CD14-positive monocyte (primary cell): ENCODE data around the gene ROR1. TPM values are rescaled to one million over a fixed set of nuclear protein-coding genes. Genes with fewer than 3 reads are reported as not detected.

ENCODE experiments used
- DNase-seq, 3 donors: peaks; one replicate each; pipeline ENCODE4 v3.0.0-alpha.2; 2011 to 2022
- H2AFZ ChIP-seq: 2 replicates; pipeline ENCODE4 v1.6.0; 2012; ENCODE audit warnings: mild to moderate bottlenecking, low read depth, low read length, inconsistent platforms; ENCODE audit not compliant: insufficient read depth, poor library complexity, severe bottlenecking
- H3K27ac ChIP-seq, 2 donors: 1 replicate in 1 of 2; 2 replicates in 1 of 2; pipeline ENCODE4 v1.5.1; 2012 to 2013; ENCODE audit warnings: low read length in 2 of 2, control low read depth in 1 of 2, inconsistent platforms in 1 of 2, low read depth in 1 of 2, mild to moderate bottlenecking in 1 of 2
- H3K27me3 ChIP-seq, 2 donors: one replicate each; pipeline versions ENCODE4 v1.6.0 to v1.6.1; 2011 to 2013; ENCODE audit warnings: low read length in 2 of 2; ENCODE audit not compliant: control insufficient read depth in 2 of 2, insufficient read depth in 2 of 2
- H3K36me3 ChIP-seq, 2 donors: replicated peaks in 1 of 2; 1 replicate in 1 of 2; 2 replicates in 1 of 2; pipeline versions ENCODE4 v1.5.1 to v1.6.1; 2012 to 2013; ENCODE audit warnings: low read length in 2 of 2, control low read depth in 1 of 2, inconsistent platforms in 1 of 2, mild to moderate bottlenecking in 1 of 2; ENCODE audit not compliant: insufficient read depth in 2 of 2, control insufficient read depth in 1 of 2
- H3K4me1 ChIP-seq, 2 donors: 1 replicate in 1 of 2; 2 replicates in 1 of 2; pipeline versions ENCODE4 v1.5.1 to v1.6.1; 2012 to 2013; ENCODE audit warnings: low read length in 2 of 2, control low read depth in 1 of 2, inconsistent platforms in 1 of 2, mild to moderate bottlenecking in 1 of 2, moderate library complexity in 1 of 2; ENCODE audit not compliant: insufficient read depth in 2 of 2, control insufficient read depth in 1 of 2
- H3K4me2 ChIP-seq: replicated peaks from 2 replicates; pipeline ENCODE3; 2012; ENCODE audit warnings: low read length, moderate library complexity, mild to moderate bottlenecking; ENCODE audit not compliant: poor library complexity, severe bottlenecking; ENCODE audit errors: extremely low read depth
- H3K4me3 ChIP-seq, 3 experiments: fragments of 200-600 bp in 1 of 3; sonication (generic) in 1 of 3; replicated peaks in 1 of 3; 1 replicate in 2 of 3; 2 replicates in 1 of 3; pipeline ENCODE4 v1.5.1; 2011 to 2013; ENCODE audit warnings: low read length in 3 of 3, mild to moderate bottlenecking in 3 of 3, control low read depth in 2 of 3, low read depth in 2 of 3, inconsistent platforms in 1 of 3, moderate library complexity in 1 of 3
- H3K79me2 ChIP-seq: 2 replicates; pipeline ENCODE4 v1.6.0; 2012; ENCODE audit warnings: mild to moderate bottlenecking, control low read depth, inconsistent platforms, low read length, moderate library complexity; ENCODE audit not compliant: insufficient read depth
- H3K9ac ChIP-seq: 2 replicates; pipeline ENCODE4 v1.6.0; 2017; ENCODE audit warnings: low read length, mild to moderate bottlenecking; ENCODE audit not compliant: insufficient read depth, poor library complexity, severe bottlenecking
- H3K9me3 ChIP-seq, 2 donors: replicated peaks in 1 of 2; 1 replicate in 1 of 2; 2 replicates in 1 of 2; pipeline versions ENCODE4 v1.5.1 to v1.6.1; 2012 to 2013; ENCODE audit warnings: low read length in 2 of 2, control low read depth in 1 of 2; ENCODE audit not compliant: control insufficient read depth in 1 of 2, insufficient read depth in 1 of 2
- H4K20me1 ChIP-seq: 2 replicates; pipeline ENCODE4 v1.6.0; 2012; ENCODE audit warnings: mild to moderate bottlenecking, low read length, control low read depth, moderate library complexity; ENCODE audit not compliant: insufficient read depth
- H3K27ac Mint-ChIP-seq, 7 donors: one replicate each; pipeline ENCODE4 v1.8.0; 2020; ENCODE audit warnings: mild to moderate bottlenecking in 7 of 7, mixed read lengths in 7 of 7, moderate library complexity in 6 of 7, inconsistent platforms in 2 of 7
- H3K27me3 Mint-ChIP-seq, 3 donors: one replicate each; pipeline ENCODE4 v1.8.0; 2021 to 2022; ENCODE audit warnings: low read depth in 3 of 3, mild to moderate bottlenecking in 3 of 3, mixed read lengths in 3 of 3, moderate library complexity in 3 of 3, inconsistent platforms in 1 of 3
- H3K36me3 Mint-ChIP-seq, 2 donors: one replicate each; pipeline ENCODE4 v1.8.0; 2020; ENCODE audit warnings: mixed read lengths in 2 of 2, inconsistent platforms in 1 of 2, mild to moderate bottlenecking in 1 of 2
- H3K4me1 Mint-ChIP-seq: one replicate; pipeline ENCODE4 v1.8.0; 2020; ENCODE audit warnings: mild to moderate bottlenecking, mixed read lengths
- H3K4me3 Mint-ChIP-seq, 2 donors: one replicate each; pipeline ENCODE4 v1.8.0; 2020; ENCODE audit warnings: mild to moderate bottlenecking in 2 of 2, mixed read lengths in 2 of 2, moderate library complexity in 1 of 2
- H3K9me3 Mint-ChIP-seq, 7 donors: one replicate each; pipeline ENCODE4 v1.8.0; 2020 to 2022; ENCODE audit warnings: mixed read lengths in 7 of 7, mild to moderate bottlenecking in 6 of 7, moderate library complexity in 6 of 7, inconsistent platforms in 2 of 7
- CTCF ChIP-seq: fragments of 200-600 bp; IDR thresholded peaks from one replicate; pipeline ENCODE4 v1.8.0; 2022; ENCODE audit warnings: antibody characterized with exemption, mild to moderate bottlenecking
- WGBS: methylation state at CpG from one replicate; pipeline ENCODE4 v1.1.5; 2013; ENCODE audit warnings: missing lambda C conversion rate; ENCODE audit not compliant: insufficient coverage; 5-methylcytosine and 5-hydroxymethylcytosine counted together
- intact Hi-C, 2 donors: fragments of 100-400 bp; cut with micrococcal nuclease; formaldehyde crosslinking; loops; one replicate each; pipeline versions ENCODE4 v1.15.0 to v1.15.1; 2023
- polyA plus RNA-seq, 3 donors: library from polyadenylated mRNA; depleted of rRNA in 1 of 3; unstranded in 2 of 3; stranded (reverse) in 1 of 3; fragments of 300-500 nt in 2 of 3; fragments of >200 nt in 1 of 3; fragmentation: Illumina TruSeq in 2 of 3; gene quantifications; 1 replicate in 2 of 3; 2 replicates in 1 of 3; pipeline ENCODE4 v1.2.3, GENCODE V29; 2012 to 2021

Gene ROR1
- polyA plus RNA-seq, 3 donors = not detected

- Histone ChIP-seq H3K36me3 (no peaks in the 10 kb centered on the region), H2AFZ (no peak overlapping the region), H3K4me3 (no peak overlapping the region), H3K9me3 (no peaks in the 10 kb centered on the region), H3K27ac (no peak overlapping the region), H4K20me1 (no peaks in the 10 kb centered on the region), H3K79me2 (no peaks in the 10 kb centered on the region), H3K4me1 (no peaks in the 10 kb centered on the region), H3K27me3 (no peaks in the 10 kb centered on the region), H3K9ac (no peak overlapping the region), H3K4me2 (no peak overlapping the region)
- no peak for TF ChIP-seq CTCF
- H3K27ac Mint-ChIP-seq = no peak overlapping the region
- WGBS = 88% methylated on average over 7 of the region's 8 CpGs
- no peaks in the 10 kb centered on the region for H3K36me3 Mint-ChIP-seq
- H3K27me3 Mint-ChIP-seq = peaks cover 3 to 5% (median 5%) of the 10 kb centered on the region in 3 donors
- intact Hi-C loops = no loop called here
- H3K4me3 Mint-ChIP-seq = no peak overlapping the region
- no peaks in the 10 kb centered on the region for H3K4me1 Mint-ChIP-seq
- DNase-seq = no peak
- no peaks in the 10 kb centered on the region for H3K9me3 Mint-ChIP-seq
Measured at GRCh38 chr1:63793741-63794240, 20.0 kb downstream of the ROR1 start.

GRCh38 chr1:63794354-63794753 is 20.5 kb downstream of the ROR1 start:
- Mint-ChIP-seq H3K4me3 (no peak overlapping the region), H3K27me3 (peaks cover 3 to 5% (median 5%) of the 10 kb centered on the region in 3 donors), H3K27ac (no peak overlapping the region), H3K4me1 (no peaks in the 10 kb centered on the region), H3K9me3 (peaks cover 0 to 3% (median 0%) of the 10 kb centered on the region in 7 donors), H3K36me3 (no peaks in the 10 kb centered on the region)
- intact Hi-C loops = no loop called here
- Histone ChIP-seq H3K36me3 (no peaks in the 10 kb centered on the region), H4K20me1 (no peaks in the 10 kb centered on the region), H3K27ac (no peak overlapping the region), H3K4me2 (no peak overlapping the region), H3K9ac (no peak overlapping the region), H3K79me2 (no peaks in the 10 kb centered on the region), H3K27me3 (no peaks in the 10 kb centered on the region), H3K4me1 (no peaks in the 10 kb centered on the region), H3K9me3 (no peaks in the 10 kb centered on the region), H3K4me3 (no peak overlapping the region), H2AFZ (no peak overlapping the region)
- TF ChIP-seq CTCF = no peak
- no peak for DNase-seq
- WGBS = 88% methylated on average over 7 of the region's 7 CpGs
